Activated T-cell treated with anti-CD3 and anti-CD28 coated beads, Interleukin-2, amount 50 U/mL, for 72 hours (primary cell): ENCODE data around the gene ITPR1. TPM values are rescaled to one million over a fixed set of nuclear protein-coding genes. Genes with fewer than 3 reads are reported as not detected.

Experiments
- ATAC-seq, 2 donors: fragments of 150-1000 bp; cut with Tn5 transposase; replicated peaks in 1 of 2; 2 replicates each; pipeline ENCODE4 v1.10.0; 2021; ENCODE audit warnings: moderate library complexity in 2 of 2, mild to moderate bottlenecking in 1 of 2
- DNase-seq, 2 donors: peaks; one replicate each; pipeline ENCODE4 v3.0.0; 2021 to 2022; ENCODE audit warnings: mixed read lengths in 1 of 2
- H3K27ac Mint-ChIP-seq: one replicate; pipeline ENCODE4 v1.8.0; 2022; ENCODE audit warnings: mild to moderate bottlenecking, moderate library complexity, mixed read lengths
- H3K27me3 Mint-ChIP-seq: one replicate; pipeline ENCODE4 v1.8.0; 2022; ENCODE audit warnings: low read depth, mixed read lengths
- H3K36me3 Mint-ChIP-seq, 2 donors: one replicate each; pipeline ENCODE4 v1.8.0; 2022; ENCODE audit warnings: mixed read lengths in 2 of 2, mild to moderate bottlenecking in 1 of 2; ENCODE audit not compliant: insufficient read depth in 2 of 2
- H3K4me1 Mint-ChIP-seq: one replicate; pipeline ENCODE4 v1.8.0; 2022; ENCODE audit warnings: low read depth, mixed read lengths
- H3K4me3 Mint-ChIP-seq, 2 donors: one replicate each; pipeline ENCODE4 v1.8.0; 2022; ENCODE audit warnings: mild to moderate bottlenecking in 2 of 2, mixed read lengths in 2 of 2, moderate library complexity in 2 of 2
- H3K9me3 Mint-ChIP-seq, 2 donors: one replicate each; pipeline ENCODE4 v1.8.0; 2022; ENCODE audit warnings: mixed read lengths in 2 of 2
- total RNA-seq, 2 donors: library from RNA; stranded (reverse); gene quantifications; one replicate each; pipeline ENCODE4 v1.2.3, GENCODE V29; 2022

ITPR1 gene
- total RNA-seq, 2 donors from 2014 or later = 95.2 to 147 TPM

- DNase-seq (no peak), ATAC-seq (no peak)
- Mint-ChIP-seq H3K36me3 (peaks cover 6 to 12% of the 10 kb centered on the region in 2 donors), H3K27ac (no peak overlapping the region), H3K27me3 (no peaks in the 10 kb centered on the region), H3K4me3 (no peak overlapping the region), H3K9me3 (peaks cover 2 to 3% of the 10 kb centered on the region in 2 donors), H3K4me1 (peaks cover 10% of the 10 kb centered on the region)
These were observed 130.4 kb downstream of the ITPR1 start for GRCh38 chr3:4623421-4623999.

GRCh38 chr3:4627651-4628375 lies 134.7 kb downstream of the ITPR1 start:
- DNase-seq = no peak
- Mint-ChIP-seq H3K27ac (no peak overlapping the region), H3K27me3 (no peaks in the 10 kb centered on the region), H3K9me3 (no peaks in the 10 kb centered on the region), H3K4me3 (no peak overlapping the region), H3K4me1 (peaks cover under 1% of the 10 kb centered on the region), H3K36me3 (no peaks in the 10 kb centered on the region)
- no peak for ATAC-seq

GRCh38 chr3:4629095-4630007 lies 136.2 kb downstream of the ITPR1 start:
- Mint-ChIP-seq H3K4me3 (no peak overlapping the region), H3K27me3 (no peaks in the 10 kb centered on the region), H3K4me1 (peaks cover 9% of the 10 kb centered on the region), H3K27ac (no peak overlapping the region), H3K9me3 (no peaks in the 10 kb centered on the region), H3K36me3 (no peaks in the 10 kb centered on the region)
- ATAC-seq (no peak), DNase-seq (no peak)

GRCh38 chr3:4633078-4634004 lies 140.2 kb downstream of the ITPR1 start:
- H3K27me3 Mint-ChIP-seq = no peaks in the 10 kb centered on the region
- peaks cover 9% of the 10 kb centered on the region for H3K4me1 Mint-ChIP-seq
- H3K36me3 Mint-ChIP-seq = no peaks in the 10 kb centered on the region
- DNase-seq (no peak), ATAC-seq (peak; percentile 37 to 51)
- no peak overlapping the region for H3K4me3 Mint-ChIP-seq
- H3K9me3 Mint-ChIP-seq = no peaks in the 10 kb centered on the region
- H3K27ac Mint-ChIP-seq = peak overlapping the region; percentile 62

- Mint-ChIP-seq H3K4me1 (peaks cover 9% of the 10 kb centered on the region), H3K36me3 (no peaks in the 10 kb centered on the region), H3K27ac (no peak overlapping the region), H3K27me3 (no peaks in the 10 kb centered on the region), H3K4me3 (no peak overlapping the region), H3K9me3 (no peaks in the 10 kb centered on the region)
- no peak for DNase-seq
- no peak for ATAC-seq
These were observed 141.7 kb downstream of the ITPR1 start for GRCh38 chr3:4634894-4635293.

- H3K27ac Mint-ChIP-seq = no peak overlapping the region
- peaks cover 9% of the 10 kb centered on the region for H3K4me1 Mint-ChIP-seq
- H3K36me3 Mint-ChIP-seq = peaks cover 0 to 4% of the 10 kb centered on the region in 2 donors
- no peaks in the 10 kb centered on the region for H3K9me3 Mint-ChIP-seq
- H3K4me3 Mint-ChIP-seq = no peak overlapping the region
- ATAC-seq (no peak), DNase-seq (no peak)
- H3K27me3 Mint-ChIP-seq = no peaks in the 10 kb centered on the region
These were observed 144.1 kb downstream of the ITPR1 start for GRCh38 chr3:4637265-4637664.

- peaks cover 5 to 9% of the 10 kb centered on the region in 2 donors for H3K36me3 Mint-ChIP-seq
- peaks cover 11% of the 10 kb centered on the region for H3K4me1 Mint-ChIP-seq
- no peaks in the 10 kb centered on the region for H3K9me3 Mint-ChIP-seq
- H3K27ac Mint-ChIP-seq = no peak overlapping the region
- no peaks in the 10 kb centered on the region for H3K27me3 Mint-ChIP-seq
- no peak for DNase-seq
- ATAC-seq = no peak
- no peak overlapping the region for H3K4me3 Mint-ChIP-seq
These were observed 148.9 kb downstream of the ITPR1 start for GRCh38 chr3:4641863-4642563.

- Mint-ChIP-seq H3K9me3 (no peaks in the 10 kb centered on the region), H3K27ac (no peak overlapping the region), H3K27me3 (no peaks in the 10 kb centered on the region), H3K4me1 (peaks cover 11% of the 10 kb centered on the region), H3K4me3 (no peak overlapping the region), H3K36me3 (peaks cover 5 to 14% of the 10 kb centered on the region in 2 donors)
- ATAC-seq = no peak
- DNase-seq = no peak
These were observed 149.5 kb downstream of the ITPR1 start for GRCh38 chr3:4642611-4643010.

- no peak overlapping the region for H3K27ac Mint-ChIP-seq
- peaks cover 5 to 18% of the 10 kb centered on the region in 2 donors for H3K36me3 Mint-ChIP-seq
- ATAC-seq = no peak
- H3K4me1 Mint-ChIP-seq = peaks cover 11% of the 10 kb centered on the region
- H3K27me3 Mint-ChIP-seq = no peaks in the 10 kb centered on the region
- no peaks in the 10 kb centered on the region for H3K9me3 Mint-ChIP-seq
- H3K4me3 Mint-ChIP-seq = no peak overlapping the region
- DNase-seq = no peak
These were observed 150.9 kb downstream of the ITPR1 start for GRCh38 chr3:4643904-4644547.

GRCh38 chr3:4644951-4645350 lies 151.8 kb downstream of the ITPR1 start:
- Mint-ChIP-seq H3K4me1 (peaks cover 11% of the 10 kb centered on the region), H3K9me3 (no peaks in the 10 kb centered on the region), H3K27me3 (no peaks in the 10 kb centered on the region), H3K27ac (no peak overlapping the region), H3K36me3 (peaks cover 5 to 20% of the 10 kb centered on the region in 2 donors), H3K4me3 (no peak overlapping the region)
- no peak for DNase-seq
- ATAC-seq = no peak

GRCh38 chr3:4645468-4645867 lies 152.3 kb downstream of the ITPR1 start:
- Mint-ChIP-seq H3K27ac (no peak overlapping the region), H3K4me3 (no peak overlapping the region), H3K36me3 (peaks cover 5 to 19% of the 10 kb centered on the region in 2 donors), H3K9me3 (no peaks in the 10 kb centered on the region), H3K27me3 (no peaks in the 10 kb centered on the region), H3K4me1 (peaks cover 11% of the 10 kb centered on the region)
- DNase-seq (peak in 1 of 2 donors; percentile 12), ATAC-seq (peak; percentile 43 to 72)
